T-cell (primary cell): ENCODE data around the gene ADAMTS17. TPM values are rescaled to one million over a fixed set of nuclear protein-coding genes. Genes with fewer than 3 reads are reported as not detected.
A peak's percentile ranks its signal among the peaks of the same experiment; 100 is the strongest.

Experiments
- ATAC-seq, 4 experiments: fragments of 200-7000 bp in 3 of 4; fragments of 150-1000 bp in 1 of 4; cut with Tn5 transposase; replicated peaks in 1 of 4; 1 replicate in 3 of 4; 2 replicates in 1 of 4; pipeline ENCODE4 v1.10.0; 2021; ENCODE audit warnings: moderate library complexity in 3 of 4, mild to moderate bottlenecking in 2 of 4, moderate number of reproducible peaks in 1 of 4
- CTCF ChIA-PET, 2 donors: fragments of 300-600 bp; sonication (Branson Sonifier 250); formaldehyde crosslinking; loops; one replicate each; lab custom pipeline; 2022; ENCODE audit warnings: antibody characterized with exemption in 2 of 2; lab: Charles Lee
- POLR2A ChIA-PET, 2 donors: fragments of 300-600 bp; sonication (Branson Sonifier 250); formaldehyde crosslinking; loops; one replicate each; lab custom pipeline; 2022; ENCODE audit warnings: antibody characterized with exemption in 2 of 2; lab: Charles Lee
- DNase-seq, 35 experiments: peaks; one replicate each; pipeline versions ENCODE4 v3.0.0 to v3.0.0-alpha.2; 2013 to 2023
- H3K27ac ChIP-seq: one replicate; pipeline ENCODE4 v1.5.1; 2013; ENCODE audit warnings: low read length
- H3K27me3 ChIP-seq, 2 experiments: replicated peaks in 1 of 2; 1 replicate in 1 of 2; 2 replicates in 1 of 2; pipeline versions ENCODE4 v1.6.1 to v1.7.0; 2013; ENCODE audit warnings: low read length in 1 of 2, mixed read lengths in 1 of 2; ENCODE audit not compliant: control insufficient read depth in 2 of 2, insufficient read depth in 2 of 2; ENCODE audit errors: extremely low read depth in 1 of 2
- H3K36me3 ChIP-seq, 2 donors: 1 replicate in 1 of 2; 2 replicates in 1 of 2; pipeline versions ENCODE4 v1.6.1 to v1.7.0; 2013; ENCODE audit warnings: low read length in 1 of 2; ENCODE audit not compliant: control insufficient read depth in 2 of 2, insufficient read depth in 1 of 2; ENCODE audit errors: extremely low read depth in 1 of 2
- H3K4me1 ChIP-seq, 2 experiments: 1 replicate in 1 of 2; 2 replicates in 1 of 2; pipeline versions ENCODE4 v1.6.1 to v1.7.0; 2013; ENCODE audit warnings: low read length in 2 of 2, mixed read lengths in 1 of 2; ENCODE audit not compliant: insufficient read depth in 2 of 2, control insufficient read depth in 1 of 2; ENCODE audit errors: extremely low read depth in 1 of 2
- H3K4me3 ChIP-seq, 2 donors: 1 replicate in 1 of 2; 2 replicates in 1 of 2; pipeline versions ENCODE4 v1.5.1 to v1.7.0; 2013; ENCODE audit warnings: mild to moderate bottlenecking in 2 of 2, low read length in 1 of 2, moderate library complexity in 1 of 2; ENCODE audit not compliant: control insufficient read depth in 1 of 2; ENCODE audit errors: extremely low read depth in 1 of 2
- H3K9me3 ChIP-seq: 2 replicates; pipeline ENCODE4 v1.7.0; 2013
- H3K27ac Mint-ChIP-seq, 2 donors: one replicate each; pipeline ENCODE4 v1.8.0; 2020 to 2021; ENCODE audit warnings: mild to moderate bottlenecking in 2 of 2, mixed read lengths in 2 of 2
- H3K27me3 Mint-ChIP-seq, 2 donors: one replicate each; pipeline ENCODE4 v1.8.0; 2021 to 2022; ENCODE audit warnings: mixed read lengths in 2 of 2
- H3K36me3 Mint-ChIP-seq: one replicate; pipeline ENCODE4 v1.8.0; 2021; ENCODE audit warnings: mixed read lengths
- H3K4me1 Mint-ChIP-seq, 3 donors: one replicate each; pipeline ENCODE4 v1.8.0; 2020 to 2022; ENCODE audit warnings: mixed read lengths in 3 of 3, mild to moderate bottlenecking in 1 of 3
- H3K4me3 Mint-ChIP-seq, 3 donors: one replicate each; pipeline ENCODE4 v1.8.0; 2020 to 2022; ENCODE audit warnings: mild to moderate bottlenecking in 3 of 3, mixed read lengths in 3 of 3, moderate library complexity in 3 of 3
- H3K9me3 Mint-ChIP-seq, 3 donors: one replicate each; pipeline ENCODE4 v1.8.0; 2020 to 2022; ENCODE audit warnings: mixed read lengths in 3 of 3
- WGBS: methylation state at CpG from one replicate; pipeline ENCODE4 v1.1.5; 2013; ENCODE audit warnings: missing lambda C conversion rate; ENCODE audit not compliant: insufficient coverage; 5-methylcytosine and 5-hydroxymethylcytosine counted together
- total RNA-seq, 35 experiments: library from RNA in 6 of 35; stranded (reverse) in 6 of 35; fragments of 120-200 nt in 1 of 35; gene quantifications; one replicate each; pipeline versions ENCODE4 v1.2.1 to v1.2.4 and lab custom pipeline; 2013 to 2026

Gene ADAMTS17
- total RNA-seq, 5 donors from 2014 or later (not counting 1 experiment from before 2014, with no cell fraction given), result 8.9 to 17.8 (median 11.6) TPM

DNA sequence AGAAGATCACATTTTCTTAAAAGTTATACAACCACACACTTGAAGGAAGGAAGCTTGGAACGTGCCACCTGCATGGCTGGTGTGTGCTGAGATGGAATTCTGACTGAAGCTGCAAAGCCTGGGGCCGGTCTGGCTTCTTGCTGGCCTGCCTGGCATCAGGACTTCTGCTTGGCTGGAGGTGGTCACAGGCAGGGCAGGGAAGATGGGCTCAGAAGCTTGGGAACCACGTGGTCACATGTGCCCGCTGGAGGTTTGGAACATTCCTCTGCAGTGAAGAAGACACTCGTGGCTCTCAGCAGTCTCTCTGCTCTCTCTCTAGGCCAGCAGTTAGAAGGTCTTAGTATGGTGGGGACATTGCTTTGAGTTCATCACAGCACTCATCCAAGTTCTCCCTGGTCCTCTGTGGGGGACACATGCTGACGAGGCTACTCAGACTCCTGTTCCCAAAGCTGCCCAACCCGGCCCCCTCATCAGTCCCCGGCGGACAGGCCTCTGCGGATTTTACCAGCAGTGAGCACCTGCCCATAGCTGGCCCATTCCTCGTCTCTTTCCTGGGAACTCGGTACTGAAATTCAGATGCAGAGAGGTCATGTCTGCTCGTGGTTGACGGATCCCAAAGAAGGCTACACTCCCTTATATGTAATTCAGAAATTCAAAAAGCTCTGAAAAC is 229.0 kb downstream of the ADAMTS17 start:
- H3K4me3 ChIP-seq, result no peak overlapping the region

DNA sequence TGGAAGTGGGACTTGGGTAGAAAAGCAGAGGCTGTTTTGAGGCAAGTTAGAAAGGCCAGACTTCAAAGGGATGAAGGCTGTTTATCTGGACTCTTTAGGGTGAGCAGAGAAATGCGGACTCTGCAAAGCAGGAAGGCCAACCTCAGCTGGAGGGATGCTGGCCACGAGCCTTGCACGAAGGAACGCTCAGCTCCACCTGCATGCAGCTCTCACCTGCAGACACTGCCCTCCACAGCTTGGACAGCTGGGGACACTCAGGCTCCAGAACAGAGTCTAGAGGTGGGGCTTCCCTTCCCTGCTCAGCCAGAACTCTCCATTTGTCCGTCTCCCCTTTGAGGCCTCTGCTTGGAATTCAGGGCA is 229.7 kb downstream of the ADAMTS17 start:
- no peak for DNase-seq
- peak overlapping the region in 1 of 2 donors; percentile 2 for H3K4me3 ChIP-seq
- peak in 1 of 4 experiments; percentile 20 for ATAC-seq
- peaks cover 26 to 58% (median 42%) of the 10 kb centered on the region in 3 donors for H3K4me1 Mint-ChIP-seq
- no peak overlapping the region for H3K27ac ChIP-seq
- H3K36me3 Mint-ChIP-seq, result peaks cover 12% of the 10 kb centered on the region
- peak overlapping the region in 1 of 3 donors; percentile 60 for H3K4me3 Mint-ChIP-seq
- H3K27ac Mint-ChIP-seq, result peak overlapping the region; percentile 76 to 90
- H3K36me3 ChIP-seq, result no peaks in the 10 kb centered on the region
- 71% methylated on average over 4 of the region's 5 CpGs for WGBS
- no peaks in the 10 kb centered on the region for H3K27me3 Mint-ChIP-seq
- H3K4me1 ChIP-seq, result peaks cover 2 to 45% of the 10 kb centered on the region in 2 experiments
- ChIA-PET POLR2A (no interaction called here), CTCF (interaction anchor here in 1 of 2 donors (0.8 kb wide), 1 partner anchor 150 kb away, joined by 3 read pairs; no protein-coding TSS in a partner anchor)
- no peaks in the 10 kb centered on the region for H3K27me3 ChIP-seq
- H3K9me3 ChIP-seq, result no peaks in the 10 kb centered on the region
- H3K9me3 Mint-ChIP-seq, result no peaks in the 10 kb centered on the region

More for the DNA sequence above, 229.0 kb downstream of the ADAMTS17 start:
- 92% methylated on average over 10 of the region's 14 CpGs for WGBS
- H3K36me3 Mint-ChIP-seq, result peaks cover 8% of the 10 kb centered on the region
- ChIA-PET POLR2A (no interaction called here), CTCF (interaction anchor here in 1 of 2 donors (0.8 kb wide), 1 partner anchor 151 kb away, joined by 3 read pairs; no protein-coding TSS in a partner anchor)
- no peaks in the 10 kb centered on the region for H3K36me3 ChIP-seq
- no peaks in the 10 kb centered on the region for H3K27me3 Mint-ChIP-seq
- H3K4me1 Mint-ChIP-seq, result peaks cover 26 to 58% (median 42%) of the 10 kb centered on the region in 3 donors
- peaks cover 2 to 45% of the 10 kb centered on the region in 2 experiments for H3K4me1 ChIP-seq
- no peaks in the 10 kb centered on the region for H3K27me3 ChIP-seq
- DNase-seq (no peak), ATAC-seq (no peak)
- H3K27ac Mint-ChIP-seq, result peak overlapping the region in 1 of 2 donors; percentile 90
- no peak overlapping the region for H3K27ac ChIP-seq
- H3K4me3 Mint-ChIP-seq, result peak overlapping the region in 1 of 3 donors; percentile 60
- no peaks in the 10 kb centered on the region for H3K9me3 Mint-ChIP-seq
- H3K9me3 ChIP-seq, result no peaks in the 10 kb centered on the region

DNA sequence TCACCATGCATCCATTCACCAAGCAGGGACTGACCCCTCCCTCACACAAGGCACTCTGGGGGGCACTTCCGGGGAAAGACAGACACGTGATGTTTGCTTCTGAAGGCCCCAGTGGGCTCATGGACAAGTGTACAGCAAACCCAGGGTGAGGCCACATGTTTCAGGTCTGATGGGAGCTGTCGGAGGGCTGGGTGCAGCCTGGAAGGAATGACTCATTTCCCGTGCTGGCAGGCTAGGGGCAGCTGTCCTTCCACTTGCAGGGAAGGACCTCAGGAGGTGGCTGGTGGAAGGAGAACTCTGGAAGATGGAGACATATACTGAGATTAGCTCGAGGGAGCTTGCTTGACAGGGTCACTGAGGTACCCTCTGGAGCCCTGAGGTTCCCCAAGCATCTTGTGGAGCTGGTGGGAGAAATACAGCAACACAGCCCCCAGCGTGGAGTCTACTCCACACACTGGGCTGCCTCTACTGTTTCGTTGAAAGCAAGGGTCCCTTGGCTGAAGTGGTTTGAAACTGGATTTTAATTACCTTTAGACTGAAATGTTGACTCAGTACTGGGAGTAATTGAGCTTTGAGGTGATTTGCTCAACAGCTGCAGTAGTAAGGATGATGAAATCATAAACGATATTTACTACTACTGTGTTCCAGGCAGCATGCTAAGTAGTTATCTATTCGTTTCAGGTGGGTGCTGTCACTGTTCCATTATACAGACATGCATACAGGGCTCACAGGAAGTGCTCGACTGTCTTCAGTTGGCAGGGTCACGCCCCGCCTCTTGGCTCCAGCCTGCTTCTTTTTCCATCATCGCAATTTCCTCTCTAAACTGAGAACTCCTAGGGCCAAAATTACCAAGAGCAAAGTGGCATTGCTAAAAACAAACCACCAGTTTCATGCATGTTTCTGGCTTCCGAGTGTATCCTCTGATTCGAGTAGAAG is 230.4 kb downstream of the ADAMTS17 start:
- Histone ChIP-seq H3K4me3 (peak overlapping the region in 1 of 2 donors; percentile 2), H3K27ac (no peak overlapping the region), H3K36me3 (no peaks in the 10 kb centered on the region), H3K27me3 (no peaks in the 10 kb centered on the region), H3K4me1 (peaks cover 2 to 45% of the 10 kb centered on the region in 2 experiments), H3K9me3 (no peaks in the 10 kb centered on the region)
- H3K4me3 Mint-ChIP-seq, result peak overlapping the region in 2 of 3 donors; percentile 58 to 60
- H3K27me3 Mint-ChIP-seq, result no peaks in the 10 kb centered on the region
- ATAC-seq (peak; percentile 61 to 84 (median 72)), DNase-seq (peak in 4 of 35 experiments; percentile 10 to 25 (median 20))
- 14% methylated on average over 8 of the region's 15 CpGs for WGBS
- ChIA-PET CTCF (interaction anchor here in 1 of 2 donors (0.6 to 0.8 kb wide), 2 partner anchors 20 to 150 kb away, joined by 3 read pairs; no protein-coding TSS in a partner anchor), POLR2A (no interaction called here)
- H3K4me1 Mint-ChIP-seq, result peaks cover 26 to 58% (median 42%) of the 10 kb centered on the region in 3 donors
- no peaks in the 10 kb centered on the region for H3K9me3 Mint-ChIP-seq
- peak overlapping the region; percentile 90 for H3K27ac Mint-ChIP-seq
- peaks cover 12% of the 10 kb centered on the region for H3K36me3 Mint-ChIP-seq

DNA sequence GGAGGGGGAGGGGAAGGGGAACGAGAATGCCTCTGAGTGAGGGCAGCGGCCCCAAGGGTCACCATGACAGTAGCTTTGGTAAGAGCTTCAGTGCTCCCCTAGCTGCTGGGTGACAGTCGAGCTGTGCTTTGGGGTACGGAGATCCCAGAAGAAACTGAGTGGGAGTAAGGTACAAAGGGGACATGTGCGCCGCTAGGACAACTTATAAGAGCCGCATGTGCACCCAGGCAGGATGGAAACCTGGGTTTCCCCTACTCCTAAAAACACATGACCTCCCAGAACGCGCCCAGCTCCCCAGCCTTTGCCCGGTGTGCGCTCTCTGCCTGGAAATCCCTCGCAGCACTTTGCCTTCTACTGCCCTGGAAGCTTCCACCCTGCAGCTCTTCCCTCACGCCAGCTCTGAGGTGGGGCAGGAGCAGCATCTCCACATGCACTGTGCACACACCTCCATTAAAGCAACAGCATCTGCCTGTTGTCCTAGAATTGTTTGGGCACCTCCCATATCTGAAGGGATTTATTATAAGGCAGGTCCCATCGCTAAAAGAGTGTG is 232.2 kb downstream of the ADAMTS17 start:
- DNase-seq (no peak), ATAC-seq (no peak)
- CTCF ChIA-PET, result interaction anchor here in 1 of 2 donors (0.9 kb wide), 1 partner anchor 10 kb away, joined by 3 read pairs; no protein-coding TSS in a partner anchor
- Histone ChIP-seq H3K36me3 (no peaks in the 10 kb centered on the region), H3K9me3 (no peaks in the 10 kb centered on the region), H3K27ac (no peak overlapping the region), H3K4me3 (no peak overlapping the region), H3K4me1 (peaks cover 2 to 45% of the 10 kb centered on the region in 2 experiments), H3K27me3 (no peaks in the 10 kb centered on the region)
- WGBS, result 91% methylated on average over 8 of the region's 14 CpGs
- POLR2A ChIA-PET, result no interaction called here
- Mint-ChIP-seq H3K4me1 (peaks cover 25 to 53% (median 41%) of the 10 kb centered on the region in 3 donors), H3K9me3 (no peaks in the 10 kb centered on the region), H3K36me3 (peaks cover 18% of the 10 kb centered on the region), H3K4me3 (no peak overlapping the region), H3K27ac (no peak overlapping the region), H3K27me3 (no peaks in the 10 kb centered on the region)

DNA sequence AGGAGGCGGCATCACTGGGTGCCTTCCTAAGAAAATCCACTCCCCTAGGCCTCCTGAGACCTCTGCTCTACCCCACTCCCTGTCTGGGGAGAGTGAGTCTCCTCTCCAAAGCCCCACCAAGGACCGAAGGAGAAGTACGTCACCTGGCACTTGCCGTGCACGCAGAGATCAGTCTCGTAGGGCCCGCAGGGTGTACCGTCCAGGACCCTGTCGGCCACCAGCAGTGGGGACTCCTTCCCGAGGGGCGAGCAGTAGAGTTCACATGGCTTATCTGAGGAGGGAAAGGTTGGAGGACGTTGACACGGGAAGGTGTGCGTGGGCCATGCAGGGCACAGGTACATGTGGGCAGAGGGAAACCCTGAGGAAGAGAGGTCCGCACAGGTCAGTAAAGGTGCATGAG is 232.9 kb downstream of the ADAMTS17 start:
- Histone ChIP-seq H3K27ac (no peak overlapping the region), H3K4me1 (peaks cover 2 to 40% of the 10 kb centered on the region in 2 experiments), H3K27me3 (no peaks in the 10 kb centered on the region), H3K9me3 (no peaks in the 10 kb centered on the region), H3K4me3 (no peak overlapping the region), H3K36me3 (no peaks in the 10 kb centered on the region)
- peaks cover 22 to 47% (median 37%) of the 10 kb centered on the region in 3 donors for H3K4me1 Mint-ChIP-seq
- no peaks in the 10 kb centered on the region for H3K27me3 Mint-ChIP-seq
- POLR2A ChIA-PET, result no interaction called here
- CTCF ChIA-PET, result no interaction called here
- H3K36me3 Mint-ChIP-seq, result peaks cover 21% of the 10 kb centered on the region
- DNase-seq (no peak), ATAC-seq (no peak)
- H3K27ac Mint-ChIP-seq, result peak overlapping the region in 1 of 2 donors; percentile 11
- 91% methylated on average over 12 of the region's 15 CpGs for WGBS
- H3K9me3 Mint-ChIP-seq, result no peaks in the 10 kb centered on the region
- H3K4me3 Mint-ChIP-seq, result no peak overlapping the region

DNA sequence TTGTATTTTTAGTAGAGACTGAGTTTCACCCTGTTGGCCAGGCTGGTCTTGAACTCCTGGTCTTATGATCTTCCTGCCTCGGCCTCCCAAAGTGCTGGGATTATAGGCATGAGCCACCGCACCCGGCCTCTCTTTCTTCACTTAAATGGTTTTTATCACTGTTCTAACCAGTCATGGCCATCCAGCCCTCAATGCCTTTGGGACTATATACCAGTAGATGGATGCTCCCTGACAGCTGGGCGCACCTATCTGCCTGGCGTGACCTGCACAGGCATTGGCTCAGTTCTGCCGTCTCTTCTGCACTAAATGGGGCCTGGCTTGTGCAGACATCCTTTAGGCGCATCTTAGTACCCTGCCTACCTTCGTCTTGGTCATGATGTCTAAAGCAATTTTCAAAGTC is 233.4 kb downstream of the ADAMTS17 start:
- H3K4me3 Mint-ChIP-seq, result no peak overlapping the region
- DNase-seq (no peak), ATAC-seq (no peak)
- H3K9me3 Mint-ChIP-seq, result no peaks in the 10 kb centered on the region
- POLR2A ChIA-PET, result no interaction called here
- H3K27ac ChIP-seq, result no peak overlapping the region
- 91% methylated on average over 8 of the region's 8 CpGs for WGBS
- H3K4me1 ChIP-seq, result peaks cover 2 to 35% of the 10 kb centered on the region in 2 experiments
- no peak overlapping the region for H3K4me3 ChIP-seq
- H3K4me1 Mint-ChIP-seq, result peaks cover 22 to 42% (median 37%) of the 10 kb centered on the region in 3 donors
- no peaks in the 10 kb centered on the region for H3K36me3 ChIP-seq
- H3K27me3 ChIP-seq, result no peaks in the 10 kb centered on the region
- H3K36me3 Mint-ChIP-seq, result peaks cover 26% of the 10 kb centered on the region
- no peaks in the 10 kb centered on the region for H3K9me3 ChIP-seq
- no peak overlapping the region for H3K27ac Mint-ChIP-seq
- H3K27me3 Mint-ChIP-seq, result no peaks in the 10 kb centered on the region
- CTCF ChIA-PET, result no interaction called here
